HG02943 (cell line): ENCODE data around the gene KCTD1.

Experiments
- ATAC-seq: cut with Tn5 transposase; IDR thresholded peaks from one replicate; pipeline ENCODE4 v1.9.1; 2021; ENCODE audit warnings: mild to moderate bottlenecking, low read depth, moderate library complexity; ENCODE audit not compliant: unreplicated experiment

The KCTD1 gene

GRCh38 chr18:26550998-26551694 is 2.8 kb upstream of the KCTD1 start:
- no peak for ATAC-seq

- no peak for ATAC-seq
These were observed 1.1 kb upstream of the KCTD1 start for GRCh38 chr18:26549263-26550094.

- ATAC-seq, result peak; percentile 62
These were observed 523 bp downstream of the KCTD1 start for GRCh38 chr18:26547646-26548414.

- no peak for ATAC-seq
These were observed 1.3 kb downstream of the KCTD1 start for GRCh38 chr18:26546875-26547645.

GRCh38 chr18:26546170-26546874 is 2.0 kb downstream of the KCTD1 start:
- no peak for ATAC-seq

GRCh38 chr18:26545335-26546123 is 2.8 kb downstream of the KCTD1 start:
- no peak for ATAC-seq

- no peak for ATAC-seq
These were observed 3.9 kb downstream of the KCTD1 start for GRCh38 chr18:26544451-26544850.

GRCh38 chr18:26543373-26543772 is 5.0 kb downstream of the KCTD1 start:
- ATAC-seq, result no peak

GRCh38 chr18:26540043-26540628 is 8.2 kb downstream of the KCTD1 start:
- no peak for ATAC-seq

- no peak for ATAC-seq
These were observed 9.8 kb downstream of the KCTD1 start for GRCh38 chr18:26538524-26538923.

- no peak for ATAC-seq
These were observed 11.7 kb downstream of the KCTD1 start for GRCh38 chr18:26536664-26537063.

- no peak for ATAC-seq
These were observed 12.3 kb downstream of the KCTD1 start for GRCh38 chr18:26536032-26536431.

- no peak for ATAC-seq
These were observed 12.7 kb downstream of the KCTD1 start for GRCh38 chr18:26535630-26536029.

- ATAC-seq, result no peak
These were observed 15.7 kb downstream of the KCTD1 start for GRCh38 chr18:26532367-26533340.

- ATAC-seq, result no peak
These were observed 16.6 kb downstream of the KCTD1 start for GRCh38 chr18:26531605-26532298.

GRCh38 chr18:26526966-26527234 is 21.5 kb downstream of the KCTD1 start:
- ATAC-seq, result no peak
